Measurements from ENCODE around the gene PSMG4. TPM values are rescaled to one million over a fixed set of nuclear protein-coding genes. Genes with fewer than 3 reads are reported as not detected.
"Not testable (repeated sequence)": the region's sequence is repeated elsewhere in the genome, so short reads cannot be mapped to it uniquely, and the experiment has no call there.

Gene PSMG4
- total and polyA plus RNA-seq, 7 donors: 18.6 to 31.3 (median 23.5) TPM

- intact Hi-C loops (cut with DNase I): no loop called here
- H3K9me3 ChIP-seq: no peaks in the 10 kb centered on the region
- DNase-seq: no peak
- ATAC-seq: no peak
- no peak for TF ChIP-seq CTCF (IDR thresholded peaks at IDR 0.05)
- 88 to 96% (median 90%) methylated on average over 4 of the region's 4 CpGs for WGBS, 3 donors
- no peaks in the 10 kb centered on the region for H3K4me1 ChIP-seq
- H3K4me3 ChIP-seq: no peak overlapping the region
- H3K27ac ChIP-seq: no peak overlapping the region
- peaks cover 0 to 34% (median 5%) of the 10 kb centered on the region in 3 donors for H3K27me3 ChIP-seq (ENCODE audit: insufficient read depth in 3 of 3, low read length in 2 of 3)
- no peaks in the 10 kb centered on the region for H3K36me3 ChIP-seq (ENCODE audit: insufficient read depth in 1 of 2, low read depth in 1 of 2)
These were observed 16.0 kb upstream of the PSMG4 start for GRCh38 chr6:3242768-3243167.

GRCh38 chr6:3244003-3244831, 14.5 kb upstream of the PSMG4 start:
- intact Hi-C loops (cut with DNase I): no loop called here
- H3K9me3 ChIP-seq: no peaks in the 10 kb centered on the region
- WGBS, 3 donors: 86 to 92% (median 89%) methylated on average over 8 of the region's 8 CpGs
- peaks cover 0 to 35% (median 5%) of the 10 kb centered on the region in 3 donors for H3K27me3 ChIP-seq (ENCODE audit: insufficient read depth in 3 of 3, low read length in 2 of 3)
- H3K4me3 ChIP-seq: no peak overlapping the region
- no peak overlapping the region for H3K27ac ChIP-seq
- DNase-seq: no peak
- ATAC-seq: no peak
- H3K4me1 ChIP-seq: peaks cover 4% of the 10 kb centered on the region
- no peak for TF ChIP-seq CTCF (IDR thresholded peaks at IDR 0.05)
- H3K36me3 ChIP-seq (ENCODE audit: insufficient read depth in 1 of 2, low read depth in 1 of 2): no peaks in the 10 kb centered on the region

GRCh38 chr6:3244832-3245161, 13.9 kb upstream of the PSMG4 start:
- H3K4me1 ChIP-seq; ATAC-seq; DNase-seq; H3K36me3 ChIP-seq (ENCODE audit: insufficient read depth in 1 of 2, low read depth in 1 of 2); H3K9me3 ChIP-seq; H3K27ac ChIP-seq; H3K4me3 ChIP-seq: not testable (repeated sequence)
- intact Hi-C loops (cut with DNase I): loop anchor here in 1 of 2 donors (5.0 kb wide), 1 partner anchor 77 kb away; no protein-coding TSS in a partner anchor
- WGBS, 3 donors: 96 to 100% (median 97%) methylated on average over 7 of the region's 7 CpGs
- peaks cover 0 to 41% (median 6%) of the 10 kb centered on the region in 3 donors for H3K27me3 ChIP-seq (ENCODE audit: insufficient read depth in 3 of 3, low read length in 2 of 3)

DNA sequence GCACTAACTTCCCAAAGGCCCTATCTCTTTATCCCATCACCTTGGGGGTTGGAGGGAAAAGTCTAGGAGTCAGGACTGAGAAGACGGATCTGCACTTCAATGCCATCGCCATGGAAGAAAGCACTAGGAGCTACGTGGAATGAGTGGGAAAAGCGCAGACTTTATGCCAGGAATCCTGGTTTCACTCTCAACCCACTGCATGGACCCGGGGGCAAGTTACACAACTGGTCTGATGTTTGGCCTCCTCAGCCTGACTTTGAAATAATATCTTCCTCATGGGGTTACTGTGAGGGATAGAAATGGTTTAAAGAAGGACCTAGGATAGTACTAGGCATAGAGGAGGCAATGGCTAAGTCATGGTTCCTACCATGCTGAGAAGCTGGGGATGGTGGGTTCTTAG, 13.5 kb upstream of the PSMG4 start:
- Histone ChIP-seq H3K9me3 (no peaks in the 10 kb centered on the region), H3K27me3 (ENCODE audit: insufficient read depth in 3 of 3, low read length in 2 of 3) (peaks cover 0 to 38% (median 7%) of the 10 kb centered on the region in 3 donors), H3K27ac (no peak overlapping the region), H3K4me3 (no peak overlapping the region), H3K4me1 (peaks cover 4% of the 10 kb centered on the region), H3K36me3 (ENCODE audit: insufficient read depth in 1 of 2, low read depth in 1 of 2) (no peaks in the 10 kb centered on the region)
- TF ChIP-seq CTCF (IDR thresholded peaks at IDR 0.05): no peak
- no peak for DNase-seq
- ATAC-seq: no peak
- intact Hi-C loops (cut with DNase I): loop anchor here in 1 of 2 donors (5.0 kb wide), 1 partner anchor 78 kb away; no protein-coding TSS in a partner anchor
- WGBS, 3 donors: 94 to 97% (median 95%) methylated on average over 5 of the region's 5 CpGs

- Histone ChIP-seq H3K27me3 (ENCODE audit: insufficient read depth in 3 of 3, low read length in 2 of 3) (peaks cover 0 to 35% (median 7%) of the 10 kb centered on the region in 3 donors), H3K4me3 (peak overlapping the region; percentile 54), H3K36me3 (ENCODE audit: insufficient read depth in 1 of 2, low read depth in 1 of 2) (no peaks in the 10 kb centered on the region), H3K27ac (no peak overlapping the region), H3K9me3 (no peaks in the 10 kb centered on the region), H3K4me1 (peaks cover 4% of the 10 kb centered on the region)
- 16 to 29% (median 22%) methylated on average over 35 to 36 of the region's 36 CpGs for WGBS, 3 donors
- ATAC-seq (peak; percentile 72 to 80 (median 76)), DNase-seq (peak in 1 of 2 donors; percentile 61)
- intact Hi-C loops (cut with DNase I): loop anchor here in 1 of 2 donors (5.0 kb wide), 1 partner anchor 80 kb away; no protein-coding TSS in a partner anchor
- no peak for TF ChIP-seq CTCF (IDR thresholded peaks at IDR 0.05)
These were observed 11.2 kb upstream of the PSMG4 start for GRCh38 chr6:3247255-3248146.

Data from psoas muscle (tissue), 8 donors.